ENCODE results near the gene IL1R2.

The IL1R2 gene

DNA sequence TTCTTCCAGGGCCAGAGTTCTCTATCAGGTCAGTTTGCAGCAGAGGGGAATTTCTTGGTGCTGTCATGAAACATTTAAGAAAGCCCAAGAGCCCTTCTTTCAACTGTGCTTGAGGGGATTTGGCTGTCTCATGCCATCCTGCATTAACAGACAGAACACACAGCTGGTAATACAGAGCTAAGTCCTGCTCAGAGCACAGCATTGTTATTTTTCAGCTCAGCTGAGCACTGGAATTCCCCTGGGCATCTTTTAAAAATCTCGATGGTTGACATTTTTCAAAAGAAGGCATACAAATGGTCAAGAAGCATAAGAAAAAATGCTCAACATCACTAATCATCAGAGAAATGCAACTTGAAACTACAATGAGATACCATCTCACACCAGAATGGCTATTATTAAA is 14.9 kb upstream of the IL1R2 start:
- no peak for DNase-seq

DNA sequence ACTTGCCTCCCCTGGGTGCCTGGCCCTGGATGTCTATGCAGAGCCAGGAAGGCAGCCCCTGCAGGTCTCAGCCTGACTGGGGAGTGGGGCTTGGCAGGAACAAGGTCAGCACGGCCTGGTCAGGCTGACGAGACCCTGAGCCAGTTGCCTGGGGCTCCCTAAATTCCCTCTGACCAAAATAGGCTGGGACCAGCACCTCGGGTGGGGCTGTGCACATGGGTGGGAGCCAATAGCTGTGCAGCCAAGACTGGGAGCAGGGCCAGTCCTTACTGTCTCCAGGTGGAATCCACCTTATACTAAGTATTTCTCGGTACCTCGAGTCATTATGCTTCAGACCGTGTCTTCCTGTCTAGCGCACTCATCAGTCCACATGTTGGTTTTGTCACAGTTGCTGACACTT is 11.4 kb upstream of the IL1R2 start:
- no peak for DNase-seq

DNA sequence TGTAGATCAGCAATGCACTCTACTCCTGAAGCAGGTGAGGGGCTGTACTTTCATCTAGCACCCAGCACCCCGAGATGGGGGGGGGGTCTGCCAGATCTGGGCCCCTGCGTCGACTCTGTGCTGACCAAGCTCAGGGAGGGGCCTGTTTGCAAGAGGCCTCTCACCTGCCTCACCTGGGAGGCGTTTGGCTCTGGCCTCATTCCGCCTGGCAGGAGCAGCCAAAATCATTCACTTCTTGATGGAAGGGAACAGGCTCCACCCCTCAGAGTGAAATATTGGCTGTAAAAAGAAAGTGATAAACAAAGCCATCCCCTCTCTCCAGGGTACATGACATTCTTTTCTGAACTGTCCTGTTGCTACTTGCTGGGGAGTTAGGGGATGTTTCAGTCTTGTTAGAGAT is 10.7 kb upstream of the IL1R2 start:
- DNase-seq, result no peak

DNA sequence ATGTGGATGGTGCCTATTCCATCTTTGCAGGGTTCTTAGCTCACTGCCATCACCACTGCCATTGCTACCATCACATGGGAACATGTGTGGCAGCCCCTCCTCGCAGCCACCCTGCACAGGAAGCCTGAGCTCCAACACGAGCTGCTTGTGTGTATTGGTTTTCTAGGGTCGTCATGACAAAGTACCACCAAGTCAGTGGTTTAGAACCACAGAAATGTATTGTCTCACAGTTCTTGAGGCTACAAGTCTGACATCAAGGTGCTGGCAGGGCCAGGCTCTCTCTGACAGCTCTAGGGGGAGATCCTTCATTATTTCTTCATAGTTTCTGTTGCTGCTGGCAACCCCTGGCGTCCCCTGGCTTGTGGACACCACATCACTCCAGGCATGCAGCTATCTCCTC is 10.3 kb upstream of the IL1R2 start:
- DNase-seq, result no peak

DNA sequence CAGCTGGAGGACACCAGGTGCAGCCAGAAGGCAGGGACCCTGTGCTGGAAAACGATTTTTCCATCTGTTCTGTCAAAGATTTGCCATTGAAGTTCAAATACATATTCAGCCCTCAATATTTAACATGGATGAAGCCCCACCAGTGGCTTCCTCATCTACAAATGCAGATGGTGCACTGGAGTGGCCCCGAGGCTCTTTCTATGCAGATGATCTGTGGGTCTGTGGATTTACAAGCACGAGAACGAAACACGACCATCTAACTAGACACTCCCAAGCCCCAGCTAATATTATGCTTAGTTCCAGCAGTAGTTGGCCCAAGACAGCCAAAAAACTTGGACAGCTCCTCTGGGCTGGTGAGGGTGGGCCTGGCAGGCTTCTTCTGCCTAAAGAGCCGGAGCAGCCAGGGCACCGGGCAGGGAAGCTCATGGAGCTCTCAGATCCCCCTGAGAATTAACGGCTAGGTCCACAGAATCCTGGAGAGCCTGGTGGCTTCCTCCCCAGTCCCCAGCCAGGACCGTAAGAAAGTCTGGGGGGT is 9.2 kb upstream of the IL1R2 start:
- no peak for DNase-seq

DNA sequence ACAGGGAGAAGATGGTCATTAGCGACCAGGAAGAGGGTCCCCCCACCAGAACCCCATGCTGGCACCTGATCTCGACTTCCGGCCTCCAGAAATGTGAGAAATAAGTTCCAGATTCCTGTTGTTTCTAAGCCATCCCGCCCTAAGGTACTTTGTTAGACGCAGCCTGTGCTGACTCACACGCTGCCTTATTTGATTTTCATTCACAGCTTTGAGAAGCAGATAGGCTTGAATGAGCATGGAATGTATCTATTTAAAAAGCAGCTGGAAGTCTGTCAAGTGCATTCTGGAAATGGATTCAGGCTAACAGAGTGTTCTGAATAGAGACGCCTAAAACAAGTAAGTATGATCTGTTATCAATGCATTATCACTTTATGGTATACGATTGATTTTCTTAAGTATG is 8.3 kb upstream of the IL1R2 start:
- no peak for DNase-seq

DNA sequence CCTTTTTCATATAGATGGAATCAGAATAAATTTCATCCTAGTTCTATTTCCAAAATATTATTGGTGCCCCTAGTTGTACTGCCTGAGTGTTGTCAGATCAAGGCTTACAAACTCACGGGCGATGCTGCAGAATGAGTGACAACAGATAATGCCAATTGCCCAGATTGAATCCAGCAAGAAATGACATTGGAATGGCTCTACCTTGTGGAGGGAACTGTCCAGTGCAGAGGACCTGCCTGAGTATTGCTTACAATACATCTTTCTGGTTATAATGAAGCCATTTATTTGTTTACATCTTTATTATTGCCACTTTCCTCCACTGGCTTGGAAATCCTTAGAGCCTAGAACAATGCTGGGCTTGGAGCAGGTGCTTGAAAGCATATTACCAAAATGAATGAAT is 7.8 kb upstream of the IL1R2 start:
- no peak for DNase-seq

DNA sequence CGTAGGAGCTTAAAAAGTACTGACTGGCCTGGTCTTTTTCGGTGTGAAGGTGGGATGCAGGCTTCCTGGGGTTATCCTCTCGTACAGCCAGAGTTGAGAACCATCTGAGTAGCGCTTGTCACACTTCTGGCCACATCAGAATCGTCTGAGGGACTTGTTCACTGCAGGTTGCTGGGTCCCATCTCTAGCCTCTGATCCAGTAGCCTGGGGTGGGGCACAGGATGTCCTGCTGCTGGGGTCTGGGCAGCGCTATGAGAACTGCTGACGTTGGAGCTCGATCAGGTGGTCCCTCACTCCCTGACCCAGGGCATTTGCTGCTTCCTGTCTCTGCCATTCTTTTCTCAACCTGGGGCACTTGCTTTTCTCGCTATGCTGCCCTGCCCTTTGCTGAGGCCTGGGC is 7.1 kb upstream of the IL1R2 start:
- no peak for DNase-seq

DNA sequence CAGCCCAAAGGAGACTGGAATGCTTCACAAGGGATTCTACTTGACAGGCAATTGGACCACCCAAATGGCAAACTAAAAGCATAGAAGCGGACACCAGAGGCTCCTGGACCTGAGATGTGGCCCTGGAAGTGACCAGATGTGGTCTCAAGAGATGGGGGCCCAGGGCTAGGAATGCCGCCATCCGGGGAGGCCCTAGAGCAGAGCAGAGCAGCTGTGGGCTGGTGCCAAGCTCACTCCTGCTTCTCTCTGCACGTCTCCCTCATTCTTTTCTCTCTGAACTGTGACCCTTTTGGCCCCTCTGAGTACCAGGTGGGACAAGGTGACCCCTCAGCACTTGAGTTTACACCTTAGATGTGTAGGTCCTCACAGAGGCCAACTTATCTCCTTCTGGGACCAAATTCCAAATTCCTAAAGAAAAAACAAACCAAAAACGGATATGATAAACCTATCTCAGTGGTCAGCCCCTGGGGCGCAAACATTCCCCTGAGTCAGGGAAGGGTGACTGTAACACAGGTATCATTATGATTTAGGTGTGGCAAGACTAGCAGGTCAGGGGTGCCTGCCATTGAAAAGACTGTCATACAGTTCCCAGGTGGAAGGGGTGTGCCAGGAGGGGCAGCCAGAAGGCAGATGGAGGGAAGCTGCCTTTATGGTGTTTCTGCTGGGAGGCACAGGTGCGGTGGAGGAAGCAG is 6.5 kb upstream of the IL1R2 start:
- no peak for DNase-seq

DNA sequence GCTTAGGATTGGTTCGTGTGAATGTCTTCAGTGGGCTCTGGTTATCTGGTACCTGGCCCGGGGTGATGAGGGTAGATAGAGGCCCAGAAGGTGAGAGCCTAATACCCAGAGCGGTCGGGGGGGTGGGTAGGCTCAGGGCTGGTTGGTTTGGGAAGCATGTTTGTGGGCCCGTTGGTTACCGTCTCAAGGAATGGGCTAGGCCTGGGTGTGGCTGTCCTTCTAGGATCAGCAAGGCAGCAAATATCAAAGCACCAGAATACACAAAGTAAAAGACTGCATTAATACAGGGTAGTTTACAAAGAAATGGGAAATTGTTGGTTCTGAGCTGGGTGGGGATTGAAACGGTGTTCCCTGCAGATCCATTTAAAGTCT is 6.0 kb upstream of the IL1R2 start:
- no peak for DNase-seq

DNA sequence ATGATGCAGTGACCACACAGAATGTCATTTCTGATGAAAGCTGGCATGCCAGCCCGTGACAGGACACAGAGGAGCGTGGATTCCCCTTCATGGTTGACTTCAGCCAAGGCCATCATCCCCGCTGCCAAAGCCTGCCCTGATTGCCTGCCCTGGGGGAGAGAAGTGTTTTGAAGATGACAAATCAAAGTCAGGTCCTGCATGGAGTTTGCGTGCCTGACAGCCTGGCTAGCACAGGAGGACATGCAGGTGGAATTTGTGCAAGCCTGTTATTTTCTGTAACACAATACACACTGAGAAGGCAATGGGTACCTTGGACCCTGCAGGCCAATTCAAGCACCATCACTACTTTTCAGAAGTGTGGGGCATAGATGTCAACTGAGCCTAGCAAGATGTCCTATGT is 5.4 kb upstream of the IL1R2 start:
- DNase-seq, result no peak

DNA sequence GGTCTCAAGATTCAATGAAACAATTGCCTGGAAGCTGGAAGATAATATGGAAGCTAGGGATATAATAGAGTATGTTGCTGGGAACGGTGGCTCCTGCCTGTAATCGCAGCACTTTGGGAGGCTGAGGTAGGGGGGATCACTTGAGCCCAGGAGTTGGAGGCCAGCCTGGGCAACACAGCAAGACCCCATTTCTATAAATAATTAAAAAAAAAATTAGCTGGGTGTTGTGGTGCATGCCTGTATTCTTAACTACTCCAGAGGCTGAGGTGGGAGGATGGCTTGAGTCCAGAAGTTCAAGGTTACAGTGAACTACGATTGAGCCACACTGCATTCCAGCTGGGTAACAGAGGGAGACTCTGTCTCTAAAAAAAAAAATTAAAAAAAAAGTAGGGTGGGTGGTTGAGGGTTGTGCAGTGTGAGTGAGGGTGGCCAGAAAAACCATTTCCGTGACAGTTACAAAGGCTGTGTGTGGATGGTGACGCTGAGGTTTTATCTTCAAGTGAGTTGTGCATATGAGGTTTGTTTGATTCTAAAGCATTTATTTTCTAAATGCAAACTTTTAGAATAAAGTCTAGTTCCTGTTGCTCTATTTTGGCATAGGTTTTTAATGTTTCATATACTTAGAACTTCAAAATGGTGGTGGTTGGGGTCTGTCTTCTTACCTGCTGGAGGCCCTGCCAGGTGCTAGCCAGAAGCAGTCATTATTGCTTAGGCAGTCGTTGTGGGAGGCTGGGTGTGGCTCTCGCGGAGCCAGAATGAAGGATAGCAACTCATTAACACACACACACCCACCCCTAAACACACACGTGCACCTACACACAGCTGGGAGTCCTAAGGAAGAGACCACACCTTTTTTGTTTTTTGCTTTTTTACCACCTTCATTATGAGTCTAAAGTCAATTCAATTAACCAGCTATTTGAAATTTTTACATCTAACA is 4.7 kb upstream of the IL1R2 start:
- no peak for DNase-seq

DNA sequence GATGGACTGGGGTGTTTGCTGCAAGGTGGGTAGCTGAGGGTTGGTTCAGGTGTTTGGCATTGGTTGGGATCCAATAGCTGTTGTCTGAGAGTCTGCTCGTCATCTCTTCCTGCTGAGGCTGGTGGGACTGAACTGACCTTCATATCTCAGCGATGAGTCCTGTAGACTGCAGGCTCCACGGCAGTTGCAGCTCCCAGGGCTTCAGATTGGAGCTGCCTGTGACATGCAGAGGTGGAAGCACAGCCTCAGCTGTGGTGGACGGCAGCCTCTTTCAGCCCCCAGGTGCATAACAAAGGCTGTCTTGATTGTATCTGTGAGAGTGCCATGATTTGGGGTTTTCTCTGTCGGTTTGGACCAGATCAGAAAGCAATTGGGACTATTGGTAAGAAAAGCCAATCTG is 3.9 kb upstream of the IL1R2 start:
- no peak for DNase-seq

DNA sequence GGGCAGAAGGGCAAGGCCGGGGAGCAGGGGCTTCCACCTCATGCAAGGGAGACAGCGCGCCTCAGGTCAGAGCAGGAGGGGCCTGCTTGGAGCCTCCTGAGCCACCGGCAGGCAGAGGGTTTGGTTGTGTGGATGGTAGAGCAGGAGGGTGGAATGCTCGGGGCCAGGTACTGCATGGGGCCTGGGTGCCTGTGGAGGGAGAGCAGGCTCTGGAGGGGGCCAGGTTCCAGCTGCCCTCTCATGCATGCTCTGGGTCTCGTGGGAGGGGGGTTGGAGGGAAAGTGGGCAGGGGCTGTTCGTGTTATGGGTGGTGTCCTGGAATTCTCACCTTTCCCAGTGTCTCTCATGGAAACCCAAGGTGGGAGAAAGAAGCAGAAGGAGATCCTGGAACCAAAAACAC is 3.2 kb upstream of the IL1R2 start:
- no peak for DNase-seq

DNA sequence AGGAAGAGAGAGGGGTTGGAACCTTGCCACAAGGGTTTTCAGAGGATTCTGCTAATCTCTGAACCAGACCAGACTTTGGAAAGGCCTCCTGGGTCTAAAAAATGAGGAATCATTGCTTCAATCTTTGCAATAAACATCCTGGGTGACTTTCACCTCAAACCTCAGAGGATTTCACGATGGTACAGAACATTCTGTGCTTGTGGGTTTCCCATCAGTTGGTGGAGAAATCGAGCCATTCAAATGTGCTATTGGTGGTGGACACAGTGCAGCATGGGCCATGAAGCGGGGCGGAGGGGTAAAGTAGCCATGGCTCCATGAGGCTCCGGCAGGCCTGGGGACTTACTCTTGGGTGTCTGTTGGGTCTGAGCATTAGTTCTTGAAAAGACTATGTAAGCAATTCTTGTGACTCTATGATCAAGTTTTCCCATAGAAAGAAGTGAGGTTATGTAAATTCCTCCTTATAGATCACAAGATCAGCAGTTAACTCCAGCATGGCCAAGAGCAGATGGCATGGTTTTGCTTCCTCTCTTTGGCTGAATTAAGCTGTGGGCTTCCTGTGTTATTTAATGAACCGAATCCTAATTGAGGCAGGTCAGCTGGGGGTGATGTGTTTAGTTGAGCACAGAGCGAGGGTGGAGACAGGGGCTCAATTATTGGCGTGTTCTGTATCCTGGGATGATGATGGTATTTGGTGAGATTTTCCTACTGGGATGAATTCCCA is 1.9 kb upstream of the IL1R2 start:
- DNase-seq, result no peak

DNA sequence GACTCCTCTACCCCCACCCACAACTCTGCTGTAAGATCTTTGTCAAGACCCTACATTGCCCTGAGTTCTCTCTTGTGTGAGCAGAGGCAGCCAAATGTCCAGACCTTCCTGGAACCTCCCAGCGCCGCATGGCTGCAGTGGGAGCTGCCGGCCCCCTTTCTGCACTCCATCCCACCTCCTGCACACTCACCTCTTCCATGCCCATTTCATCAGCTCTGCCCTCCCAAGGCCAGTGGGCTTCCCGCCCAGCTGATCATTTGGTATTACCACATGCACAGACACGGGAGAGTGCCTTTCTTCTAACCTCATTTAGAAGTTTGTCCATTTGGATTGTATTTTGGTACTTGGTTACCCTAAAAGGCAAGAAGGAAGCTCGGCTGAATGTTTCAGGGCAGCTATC is 2.0 kb downstream of the IL1R2 start:
- DNase-seq, result no peak

DNA sequence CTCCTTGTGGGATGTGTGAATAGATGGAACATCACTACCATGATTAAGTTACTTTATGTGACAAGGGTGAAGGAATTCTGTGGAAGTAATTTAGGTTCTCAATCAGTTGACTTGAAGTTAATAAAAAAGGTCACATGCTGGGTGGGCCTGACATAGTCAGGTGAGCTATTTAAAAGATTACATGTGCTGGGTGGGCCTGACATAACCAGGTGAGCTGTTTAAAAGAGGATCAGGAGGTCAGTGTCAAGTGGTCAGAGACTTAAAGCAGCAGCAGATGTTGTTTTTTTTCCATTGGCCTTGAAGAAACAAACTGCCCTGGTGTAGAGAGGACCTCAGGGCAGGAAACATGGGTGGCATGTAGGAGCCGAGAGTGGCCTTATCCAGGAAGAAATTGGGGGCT is 3.3 kb downstream of the IL1R2 start:
- no peak for DNase-seq

DNA sequence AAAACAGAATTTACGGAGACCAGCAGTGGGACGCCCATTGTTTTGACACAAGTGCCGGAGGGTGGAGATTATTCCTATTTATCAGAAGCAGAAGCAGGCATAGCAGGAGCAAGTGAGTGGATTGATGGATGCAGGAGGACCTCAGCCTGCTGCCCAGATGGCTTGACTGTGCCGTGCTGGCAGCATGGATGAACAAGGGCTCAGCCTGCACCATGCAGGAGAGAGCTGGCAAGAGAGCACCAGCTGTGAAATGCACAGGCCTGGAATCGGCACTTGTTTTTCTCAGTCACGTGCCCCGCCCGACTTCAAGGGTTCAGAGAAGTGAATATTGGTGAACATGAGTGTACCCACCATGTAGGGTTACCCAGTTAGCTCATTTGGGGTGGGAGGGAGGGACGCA is 4.0 kb downstream of the IL1R2 start:
- DNase-seq, result no peak

DNA sequence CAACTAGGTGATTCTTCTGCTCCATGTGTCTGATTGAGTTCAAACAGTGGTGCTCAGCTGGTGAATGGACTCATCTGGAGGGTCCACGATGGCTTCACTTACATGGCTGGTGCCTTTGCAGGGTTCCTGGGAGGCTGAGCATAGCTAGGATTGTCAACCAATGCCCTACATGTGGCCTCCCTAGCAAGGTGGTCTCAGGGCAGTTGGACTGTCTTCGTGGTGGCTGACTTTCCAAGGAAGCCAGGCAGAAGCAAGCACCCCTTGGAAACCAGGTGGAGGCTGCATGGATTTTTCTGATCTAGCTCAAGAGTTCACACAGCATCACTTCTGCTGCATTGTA is 6.8 kb downstream of the IL1R2 start:
- no peak for DNase-seq

DNA sequence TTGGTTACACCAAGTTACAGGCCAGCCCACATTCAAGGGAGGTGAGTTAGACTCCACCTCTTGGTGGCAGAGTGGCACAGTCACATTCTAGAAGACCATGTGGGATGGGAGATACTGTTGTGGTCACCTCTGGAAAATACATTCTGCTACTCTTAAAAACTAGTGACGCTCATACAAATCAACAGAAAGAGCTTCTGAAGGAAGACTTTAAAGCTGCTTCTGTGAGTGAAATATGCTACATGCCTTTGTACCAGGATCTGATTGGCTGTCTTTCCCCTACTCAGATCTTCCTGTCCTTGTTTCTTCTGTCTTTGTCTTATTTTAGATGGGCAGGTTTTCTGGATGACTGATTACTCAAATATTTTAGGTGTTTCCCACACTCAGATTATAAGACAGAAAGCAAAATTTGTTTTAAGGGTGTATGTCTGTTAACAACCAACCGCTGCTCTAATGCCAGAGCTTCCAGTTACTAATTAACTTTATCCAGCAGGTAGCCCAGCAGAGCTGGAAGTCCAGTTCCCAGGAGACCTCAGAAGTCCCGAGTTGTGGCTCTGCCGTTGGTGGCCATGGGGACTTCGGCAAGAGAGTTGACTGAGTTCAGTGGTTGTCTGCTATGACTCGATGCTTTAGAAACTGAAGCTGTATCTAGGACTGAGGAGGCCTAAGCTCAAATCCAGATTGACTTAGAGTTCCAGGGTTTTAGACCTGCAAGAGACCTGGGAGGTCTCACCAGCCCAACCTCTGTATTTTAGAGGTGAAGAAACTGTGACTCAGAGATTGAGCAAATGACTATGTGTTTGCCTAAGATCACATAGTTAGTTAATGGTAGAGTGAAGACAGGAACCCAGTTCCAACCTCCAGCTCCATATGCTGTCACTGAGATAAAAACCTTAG is 7.4 kb downstream of the IL1R2 start:
- DNase-seq, result no peak

DNA sequence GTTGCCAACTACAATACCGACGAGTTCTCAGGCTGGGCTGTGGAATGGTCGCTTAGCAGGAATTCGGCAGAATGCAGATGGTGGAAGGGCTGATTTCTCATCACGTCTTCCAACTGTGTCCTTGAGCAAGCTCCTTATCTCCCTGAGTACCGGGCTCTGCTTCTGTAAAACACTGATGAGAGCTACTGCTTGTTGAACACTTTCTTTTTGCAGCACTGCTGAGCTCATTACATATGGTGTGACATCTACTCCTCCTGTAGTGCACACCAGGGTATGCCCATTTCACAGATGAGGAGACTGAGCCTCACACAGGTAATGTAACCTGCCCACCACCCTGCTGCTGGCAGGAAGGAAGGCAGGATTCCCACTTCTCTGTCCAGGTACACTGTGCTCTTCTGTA is 8.3 kb downstream of the IL1R2 start:
- DNase-seq, result no peak

Data from NCI-H226 (cell line).